ENCODE measurements around the gene ODC1. TPM values are rescaled to one million over a fixed set of nuclear protein-coding genes. Genes with fewer than 3 reads are reported as not detected.

The ODC1 gene
- total RNA-seq, 1 experiment from 2014 or later: 231 TPM

GRCh38 chr2:10434886-10435819, 13.0 kb downstream of the ODC1 start (continued):
- no peak for TF ChIP-seq ZBTB33 (IDR thresholded peaks at IDR 0.05; ENCODE audit: extremely low read depth, insufficient replicate concordance, low read length)

GRCh38 chr2:10433947-10434885, 13.9 kb downstream of the ODC1 start:
- BruUV-seq (replicated peaks): no TSS peak
- H3K9me3 ChIP-seq (ENCODE audit: control insufficient read depth in 1 of 2, insufficient read depth in 1 of 2, low read depth in 1 of 2, low read length in 2 of 2): no peaks in the 10 kb centered on the region
- H3K4me3 ChIP-seq (replicated peaks in 1 of 2; ENCODE audit: low read depth in 1 of 2, low read length in 2 of 2): no peak overlapping the region
- H3K79me2 ChIP-seq (ENCODE audit: insufficient read depth, low read length): no peaks in the 10 kb centered on the region
- H3K4me1 ChIP-seq (ENCODE audit: control insufficient read depth in 1 of 2, insufficient read depth in 2 of 2, low read length in 2 of 2): peaks cover 4 to 34% of the 10 kb centered on the region in 2 experiments; a peak in 3 of 4 replicates
- no peak overlapping the region for H2AFZ ChIP-seq (ENCODE audit: low read depth, low read length, poor library complexity, severe bottlenecking)
- H3K36me3 ChIP-seq (ENCODE audit: control insufficient read depth in 1 of 2, insufficient read depth in 2 of 2, low read length in 2 of 2): no peaks in the 10 kb centered on the region
- RAD21 ChIA-PET (ENCODE audit: low non-redundant PET in 1 of 2, low total read pairs in 2 of 2, uncharacterized antibody in 2 of 2, unreplicated experiment in 2 of 2): interaction anchor here (0.6 to 2.1 kb wide), 15 partner anchors 25 to 362 kb away, joined by 3 to 18 read pairs (median 5); no protein-coding TSS in a partner anchor
- H3K4me2 ChIP-seq (ENCODE audit: low read length): peak overlapping the region; percentile 28; the same call in 1 of the 2 replicates
- no peaks in the 10 kb centered on the region for H3K9me2 ChIP-seq (ENCODE audit: insufficient read depth)
- CTCF ChIA-PET: interaction anchor here (0.8 to 4.4 kb wide), 30 partner anchors 9 to 664 kb away, joined by 3 to 69 read pairs (median 6); partner anchors contain the start of genes CYS1, ODC1 and RRM2
- H3K9ac ChIP-seq (ENCODE audit: low read length): no peak overlapping the region
- intact Hi-C loops (cut with micrococcal nuclease): loop anchor here (1.0 to 10.0 kb wide), 3 partner anchors 362 to 659 kb away; no protein-coding TSS in a partner anchor
- DNase-seq (ENCODE audit: low read depth, low spot score) (no peak), ATAC-seq (no peak)
- peak overlapping the region; percentile 41; the same call in 1 of the 2 replicates for H3K27ac ChIP-seq (ENCODE audit: low read depth, low read length)
- no peak for TF ChIP-seq ZBTB33 (IDR thresholded peaks at IDR 0.05; ENCODE audit: extremely low read depth, insufficient replicate concordance, low read length)
- no peak for TF ChIP-seq ZNF274 (IDR thresholded peaks at IDR 0.05; ENCODE audit: low read depth, low read length)
- TF ChIP-seq POLR2A (IDR thresholded peaks at IDR 0.05; ENCODE audit: borderline replicate concordance, extremely low read depth, insufficient read depth, insufficient read length): no peak
- no peak for TF ChIP-seq FOSL1 (IDR thresholded peaks at IDR 0.05; ENCODE audit: low read depth)
- TF ChIP-seq POLR2AphosphoS5 (IDR thresholded peaks at IDR 0.05; ENCODE audit: low read depth, low read length): no peak
- H3K27me3 ChIP-seq (ENCODE audit: insufficient read depth, low read length): no peaks in the 10 kb centered on the region
- no peaks in the 10 kb centered on the region for H4K20me1 ChIP-seq (ENCODE audit: insufficient read depth)
- POLR2A ChIA-PET: interaction anchor here (0.8 to 1.9 kb wide), 8 partner anchors 12 to 309 kb away, joined by 3 to 9 read pairs (median 4); partner anchors contain the start of genes HPCAL1 and ODC1
